GM21825 (cell line): ENCODE data around the gene ZNF230.

Experiments used
- ATAC-seq: cut with Tn5 transposase; IDR thresholded peaks from one replicate; pipeline ENCODE4 v1.9.1; 2021; ENCODE audit warnings: mild to moderate bottlenecking, moderate library complexity; ENCODE audit not compliant: unreplicated experiment

ZNF230 gene

DNA sequence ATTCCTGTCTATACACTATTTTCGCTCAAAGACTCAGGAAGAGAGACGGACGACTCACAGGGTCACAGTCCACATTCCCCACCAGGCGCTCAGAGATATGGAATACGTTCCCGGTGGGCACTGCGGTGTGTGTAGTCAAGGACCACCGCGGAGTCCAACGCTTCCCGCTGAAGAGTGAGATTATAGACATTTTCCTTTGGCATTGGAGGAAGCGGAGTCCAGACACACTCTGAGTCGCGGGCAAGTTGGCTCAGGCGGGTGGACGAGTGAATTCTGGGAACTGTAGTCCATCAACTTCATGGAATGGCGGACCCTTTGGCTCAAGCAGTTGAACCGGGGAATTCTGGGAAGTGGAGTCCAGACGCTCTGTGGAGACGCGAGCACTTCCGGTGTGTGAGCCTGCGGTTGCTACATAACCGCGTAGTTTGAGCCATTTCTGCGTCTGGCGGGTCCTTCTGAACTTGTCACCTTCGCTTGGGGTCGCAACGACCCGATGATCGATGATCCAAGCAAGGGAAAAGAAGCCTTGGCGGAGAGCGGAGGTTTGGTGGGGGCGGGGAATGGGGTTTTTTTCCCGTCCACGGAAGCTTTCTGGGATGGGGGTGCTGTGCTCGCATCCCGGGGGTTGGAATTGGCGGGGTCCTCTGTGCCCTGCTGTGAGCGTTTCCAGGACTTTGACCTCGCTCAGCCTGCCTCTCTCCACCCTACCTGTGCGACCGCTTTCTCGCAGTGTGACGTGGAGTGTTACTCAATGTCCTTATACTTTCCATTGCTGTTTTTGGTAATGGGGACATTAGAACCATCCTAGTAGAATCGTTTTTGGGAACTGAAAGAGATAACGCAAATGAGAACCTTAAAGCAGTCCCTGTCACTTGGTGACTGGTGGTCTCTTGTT, at the start of gene ZNF230:
Gene ZNF230 (plus strand): TSS at position 392 of the 895 bp plus-strand sequence. CDS start 4,122 bp downstream, outside the sequence.
- ATAC-seq, result peak; percentile 88

DNA sequence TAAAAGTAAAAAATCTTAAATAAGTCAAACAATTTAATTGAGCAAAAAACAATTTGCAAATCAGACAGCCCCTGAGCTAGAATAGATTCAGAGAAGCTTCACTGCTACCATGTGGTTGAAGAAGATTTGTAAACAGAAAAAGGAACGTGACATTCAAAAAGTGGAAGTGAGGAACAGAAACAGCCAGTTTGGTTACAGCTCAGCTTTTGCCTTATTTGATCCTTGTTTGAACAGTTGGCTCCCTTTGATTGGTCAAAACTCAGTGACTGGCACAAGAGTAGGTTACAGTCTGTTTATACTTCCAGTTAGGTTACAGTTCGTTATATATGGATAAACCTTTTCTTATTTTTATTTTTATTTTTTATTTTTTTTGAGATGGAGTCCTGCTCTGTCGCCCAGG, 45.9 kb upstream of the ZNF230 start:
- ATAC-seq, result no peak

DNA sequence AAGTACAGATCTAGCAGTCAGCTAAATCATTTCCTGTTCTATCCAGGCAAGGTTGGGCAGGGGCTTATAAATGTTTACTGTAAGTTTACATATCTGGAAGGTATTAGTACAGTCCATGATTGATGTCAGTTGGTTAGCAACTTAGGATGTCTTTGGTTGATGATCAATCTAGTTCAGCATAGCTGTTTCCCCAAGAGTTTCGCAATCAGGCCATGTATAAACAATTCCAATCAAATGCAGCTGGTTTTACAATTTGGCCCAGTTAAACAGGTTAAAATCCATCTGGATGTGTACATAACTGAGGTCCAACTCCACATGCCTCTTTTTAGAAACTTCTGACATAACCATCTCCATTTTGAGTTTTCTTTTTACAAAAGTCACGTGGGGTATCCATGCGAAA, 44.9 kb upstream of the ZNF230 start:
- no peak for ATAC-seq

- no peak for ATAC-seq
These were observed 42.3 kb upstream of the ZNF230 start for GRCh38 chr19:43960411-43960810.

DNA sequence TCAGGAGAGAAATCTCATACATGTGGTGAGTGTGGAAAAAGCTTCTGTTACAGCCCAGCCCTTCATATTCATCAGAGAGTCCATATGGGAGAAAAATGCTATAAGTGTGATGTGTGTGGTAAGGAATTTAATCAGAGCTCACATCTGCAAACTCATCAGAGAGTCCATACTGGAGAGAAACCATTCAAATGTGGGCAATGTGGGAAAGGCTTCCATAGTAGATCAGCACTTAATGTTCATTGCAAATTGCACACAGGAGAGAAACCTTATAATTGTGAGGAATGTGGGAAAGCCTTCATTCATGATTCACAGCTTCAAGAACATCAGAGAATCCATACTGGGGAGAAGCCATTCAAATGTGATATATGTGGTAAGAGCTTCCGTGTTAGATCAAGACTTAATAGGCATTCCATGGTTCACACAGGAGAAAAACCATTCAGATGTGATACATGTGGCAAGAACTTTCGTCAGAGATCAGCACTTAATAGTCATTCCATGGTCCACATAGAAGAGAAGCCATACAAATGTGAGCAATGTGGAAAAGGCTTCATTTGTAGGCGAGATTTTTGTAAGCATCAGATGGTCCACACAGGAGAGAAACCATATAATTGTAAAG, 36.6 kb upstream of the ZNF230 start:
- no peak for ATAC-seq

GRCh38 chr19:43976732-43977131, 26.0 kb upstream of the ZNF230 start:
- no peak for ATAC-seq

DNA sequence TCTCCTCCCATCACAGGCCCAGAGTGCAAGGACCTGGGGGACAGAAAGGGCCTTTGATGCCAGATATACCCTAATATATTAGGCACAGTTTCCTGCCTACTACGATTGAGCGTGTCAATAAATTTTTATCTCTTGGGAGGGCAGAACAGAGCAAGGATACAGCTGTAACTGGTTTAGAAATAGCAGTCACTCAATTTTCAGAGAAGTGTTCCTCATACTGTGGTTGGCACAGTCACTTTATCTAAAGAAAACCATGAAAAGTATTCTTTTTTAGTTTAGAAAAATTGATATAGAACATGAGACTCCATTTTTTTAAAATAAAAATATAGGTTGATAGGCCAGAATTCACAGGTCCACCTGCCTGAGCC, 19.2 kb upstream of the ZNF230 start:
- peak; percentile 19 for ATAC-seq

DNA sequence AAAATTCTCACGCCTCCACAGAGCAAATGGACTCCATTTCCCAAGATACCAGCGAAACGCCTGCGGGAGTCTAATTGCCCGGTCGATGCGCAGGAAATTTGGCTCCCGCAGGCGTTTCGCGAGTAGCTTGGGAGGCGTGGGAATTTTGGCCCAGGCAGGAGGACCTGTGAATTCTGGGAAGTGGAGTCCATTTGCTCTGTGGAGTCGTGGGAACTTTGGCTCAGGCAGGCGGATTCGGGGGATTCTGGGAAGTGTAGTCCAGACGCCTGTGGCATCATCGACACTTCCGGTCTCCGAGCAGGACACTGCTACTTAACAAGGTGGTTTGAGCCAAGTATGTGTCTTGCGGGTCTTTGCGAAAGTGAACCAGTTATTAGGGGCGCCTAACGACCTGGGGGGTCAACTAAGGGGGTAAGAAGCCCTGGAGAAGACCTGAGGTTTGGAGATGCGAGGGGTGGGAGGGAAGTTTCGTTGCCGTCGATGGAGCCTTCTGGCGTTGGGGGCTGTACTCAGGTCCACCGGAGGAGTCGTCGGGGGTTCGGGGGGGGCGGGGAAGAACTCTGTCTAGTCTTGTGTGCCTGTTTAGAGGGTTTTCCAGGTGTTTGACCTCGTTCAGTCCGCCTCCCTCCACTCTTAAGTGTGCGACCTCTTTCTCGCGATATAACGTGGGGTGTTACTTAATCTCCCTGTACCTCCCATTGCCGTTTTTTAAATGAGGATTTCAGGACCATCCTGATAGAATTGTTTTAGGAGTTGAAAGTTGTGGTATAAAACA, 18.7 kb upstream of the ZNF230 start, which contains the start of gene ZNF155:
Gene ZNF155 (plus strand): TSS at position 277 of the 775 bp plus-strand sequence. CDS start 4,356 bp downstream, outside the sequence.
- ATAC-seq, result peak; percentile 87

DNA sequence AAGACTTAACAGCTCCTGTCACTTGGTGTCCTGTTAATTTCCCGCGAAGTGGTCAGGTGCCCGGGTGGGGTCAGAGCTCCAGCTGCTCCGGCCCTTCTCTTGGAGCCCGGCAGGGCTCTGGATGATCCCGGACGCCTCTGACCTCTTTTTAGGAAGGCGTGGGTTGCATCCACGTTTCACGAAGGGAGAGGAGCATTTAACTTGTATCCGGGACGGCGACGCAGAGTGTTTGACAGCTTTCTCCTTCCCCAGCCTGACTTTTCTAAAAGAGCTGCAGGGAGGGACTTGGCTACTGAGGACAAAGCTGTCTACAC, 18.1 kb upstream of the ZNF230 start:
- ATAC-seq, result no peak

GRCh38 chr19:43997631-43998290, 5.0 kb upstream of the ZNF230 start:
- no peak for ATAC-seq

- no peak for ATAC-seq
These were observed 568 bp upstream of the ZNF230 start for GRCh38 chr19:44002212-44002565.

GRCh38 chr19:44003461-44004009, 778 bp downstream of the ZNF230 start:
- ATAC-seq, result peak; percentile 17

GRCh38 chr19:44005973-44006372, 3.2 kb downstream of the ZNF230 start:
- ATAC-seq, result no peak

- ATAC-seq, result no peak
These were observed 4.7 kb downstream of the ZNF230 start for GRCh38 chr19:44007473-44007872.

DNA sequence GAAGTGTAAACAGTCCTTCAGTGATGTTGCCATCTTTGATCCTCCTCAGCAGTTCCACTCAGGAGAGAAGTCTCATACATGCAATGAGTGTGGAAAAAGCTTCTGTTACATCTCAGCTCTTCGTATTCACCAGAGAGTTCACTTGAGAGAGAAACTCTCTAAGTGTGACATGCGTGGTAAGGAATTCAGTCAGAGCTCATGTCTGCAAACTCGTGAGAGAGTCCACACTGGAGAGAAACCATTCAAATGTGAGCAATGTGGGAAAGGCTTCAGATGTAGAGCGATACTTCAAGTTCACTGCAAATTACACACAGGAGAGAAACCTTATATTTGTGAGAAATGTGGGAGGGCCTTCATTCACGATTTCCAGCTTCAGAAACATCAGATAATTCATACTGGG, 7.7 kb downstream of the ZNF230 start:
- ATAC-seq, result no peak

DNA sequence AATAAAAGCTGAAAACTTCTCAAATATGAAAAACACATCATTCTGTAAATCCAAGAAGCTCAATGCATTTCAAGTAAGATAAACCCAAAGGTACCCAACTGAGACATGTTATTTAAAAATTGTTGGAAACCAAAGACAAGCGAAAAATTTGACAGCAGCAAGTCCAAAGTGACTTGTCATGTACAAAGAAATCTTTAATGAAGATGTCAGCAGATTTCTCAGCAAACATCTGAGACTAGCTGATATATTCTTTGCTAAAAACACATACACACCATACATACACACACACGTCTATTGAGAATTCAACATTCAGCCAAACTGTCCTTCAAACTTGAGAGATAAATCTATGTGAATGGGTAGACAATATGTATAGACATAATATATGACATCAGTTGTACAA, 16.7 kb downstream of the ZNF230 start:
- no peak for ATAC-seq

GRCh38 chr19:44021221-44021620, 18.5 kb downstream of the ZNF230 start:
- ATAC-seq, result no peak

DNA sequence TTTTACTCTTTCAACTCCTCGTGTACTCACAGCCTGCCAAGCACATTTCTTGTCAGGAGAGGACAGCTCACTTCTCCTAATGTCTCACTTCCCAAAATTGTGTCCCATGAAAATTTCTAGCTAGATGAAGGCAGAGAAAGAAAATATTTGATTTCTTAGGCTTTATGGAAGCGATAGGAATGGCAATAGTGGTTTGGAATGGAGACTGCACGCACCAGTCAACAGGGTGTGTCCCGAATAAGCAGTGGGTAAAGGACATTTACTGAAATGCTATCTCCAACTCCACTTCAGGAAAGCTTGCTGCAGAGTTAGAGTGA, 22.1 kb downstream of the ZNF230 start:
- ATAC-seq, result no peak

GRCh38 chr19:44025217-44025936, 22.6 kb downstream of the ZNF230 start, which contains the start of gene ZNF222:
Gene ZNF222 (plus strand): TSS chr19:44025379. CDS start chr19:44025437, 58 bp downstream.
- peak; percentile 92 for ATAC-seq

- no peak for ATAC-seq
These were observed 23.9 kb downstream of the ZNF230 start for GRCh38 chr19:44026622-44027021.
